SK-N-SH (cell line): ENCODE measurements around the gene HECTD4. TPM values are rescaled to one million over a fixed set of nuclear protein-coding genes. Genes with fewer than 3 reads are reported as not detected.

Experiments
- CHD2 ChIP-seq: fragments of 150-350 bp; IDR thresholded peaks from 2 replicates; pipeline ENCODE4 v1.6.1; 2018; ENCODE audit warnings: low read length; ENCODE audit not compliant: partially characterized antibody
- ELF1 ChIP-seq: IDR thresholded peaks from 2 replicates; pipeline ENCODE4 v1.4.0; 2012
- EP300 ChIP-seq, 2 experiments: IDR thresholded peaks; 2 replicates each; pipeline versions ENCODE4 v1.4.0 to v1.6.1; 2012; ENCODE audit warnings: borderline replicate concordance in 1 of 2, low read depth in 1 of 2, low read length in 1 of 2
- EZH2phosphoT487 ChIP-seq: fragments of 200-600 bp; sonication (generic); IDR thresholded peaks from 2 replicates; pipeline ENCODE4 v1.6.1; 2017; ENCODE audit warnings: low read depth, mixed run types, mild to moderate bottlenecking, antibody characterized with exemption, moderate library complexity, borderline replicate concordance
- FOXJ3 ChIP-seq: sonication (generic); formaldehyde crosslinking; IDR thresholded peaks from 2 replicates; pipeline ENCODE4 v1.5.1; 2020; ENCODE audit warnings: mild to moderate bottlenecking, missing genetic modification reagents
- FOXM1 ChIP-seq: IDR thresholded peaks from 2 replicates; pipeline ENCODE4 v1.4.0; 2012; ENCODE audit warnings: low read depth, mild to moderate bottlenecking
- GABPA ChIP-seq: IDR thresholded peaks from 2 replicates; pipeline ENCODE4 v1.4.0; 2012; ENCODE audit warnings: low read depth, mild to moderate bottlenecking
- GATA2 ChIP-seq: sonication (generic); formaldehyde crosslinking; IDR thresholded peaks from 2 replicates; pipeline ENCODE4 v1.5.0; 2020; ENCODE audit warnings: mild to moderate bottlenecking, missing genetic modification reagents
- JUND ChIP-seq: IDR thresholded peaks from 2 replicates; pipeline ENCODE4 v1.4.0; 2012
- MXI1 ChIP-seq: IDR thresholded peaks from 2 replicates; pipeline ENCODE4 v1.6.1; 2012; ENCODE audit warnings: mild to moderate bottlenecking, low read depth, low read length, improper control_type of control experiment
- NRF1 ChIP-seq: IDR thresholded peaks from 2 replicates; pipeline ENCODE4 v1.6.1; 2012; ENCODE audit warnings: low read depth, mild to moderate bottlenecking, low read length
- POLR2AphosphoS5 ChIP-seq: IDR thresholded peaks from 2 replicates; pipeline ENCODE4 v1.6.1; 2012; ENCODE audit warnings: low read depth, low read length
- RAD21 ChIP-seq: IDR thresholded peaks from 2 replicates; pipeline ENCODE4 v1.6.1; 2012; ENCODE audit warnings: mild to moderate bottlenecking, low read length
- RFX5 ChIP-seq: IDR thresholded peaks from 2 replicates; pipeline ENCODE4 v1.6.1; 2012; ENCODE audit warnings: mild to moderate bottlenecking, improper control_type of control experiment, low read length
- SIN3A ChIP-seq: IDR thresholded peaks from 2 replicates; pipeline ENCODE4 v1.6.1; 2012; ENCODE audit warnings: low read depth, mild to moderate bottlenecking, low read length, moderate library complexity, borderline replicate concordance
- TAF1 ChIP-seq: IDR thresholded peaks from 2 replicates; pipeline ENCODE4 v1.6.1; 2012; ENCODE audit warnings: low read depth, mild to moderate bottlenecking, low read length, moderate library complexity, borderline replicate concordance
- TCF12 ChIP-seq: IDR thresholded peaks from 2 replicates; pipeline ENCODE4 v1.4.0; 2012
- TEAD4 ChIP-seq: IDR thresholded peaks from 2 replicates; pipeline ENCODE4 v1.4.0; 2012; ENCODE audit warnings: mild to moderate bottlenecking, borderline replicate concordance; ENCODE audit not compliant: insufficient read depth
- YY1 ChIP-seq: IDR thresholded peaks from 2 replicates; pipeline ENCODE4 v1.4.0; 2012; ENCODE audit warnings: low read depth, mild to moderate bottlenecking
- polyA plus RNA-seq, 3 experiments: library from polyadenylated mRNA; depleted of rRNA; stranded (reverse); fragments of >200 nt; gene quantifications; 2 replicates each; pipeline ENCODE4 v1.2.3, GENCODE V29; 2012
- TF ChIP-seq, protein P1 (sequence below): IDR thresholded peaks from 2 replicates; pipeline ENCODE4 v1.6.1; 2012; ENCODE audit warnings: mild to moderate bottlenecking, low read depth, low read length, moderate library complexity
- TF ChIP-seq, protein P2 (sequence below): IDR thresholded peaks from 2 replicates; pipeline ENCODE4; 2012
- TF ChIP-seq, protein P3 (sequence below): fragments of 200-600 bp; sonication (generic); IDR thresholded peaks from 2 replicates; pipeline ENCODE4 v1.6.1; 2017; ENCODE audit warnings: antibody characterized with exemption, mild to moderate bottlenecking, moderate library complexity
- TF ChIP-seq, protein P4 (sequence below): fragments of 150-350 bp; IDR thresholded peaks from 2 replicates; pipeline ENCODE4 v1.6.1; 2016; ENCODE audit warnings: mild to moderate bottlenecking, low read depth, low read length
- TF ChIP-seq, protein P5 (sequence below): IDR thresholded peaks from 2 replicates; pipeline ENCODE4 v1.4.0; 2012; ENCODE audit warnings: low read depth

Gene HECTD4
- polyA plus RNA-seq, 1 of the 3 experiments (the other 2 are of a cell fraction), result 14.6 TPM

DNA sequence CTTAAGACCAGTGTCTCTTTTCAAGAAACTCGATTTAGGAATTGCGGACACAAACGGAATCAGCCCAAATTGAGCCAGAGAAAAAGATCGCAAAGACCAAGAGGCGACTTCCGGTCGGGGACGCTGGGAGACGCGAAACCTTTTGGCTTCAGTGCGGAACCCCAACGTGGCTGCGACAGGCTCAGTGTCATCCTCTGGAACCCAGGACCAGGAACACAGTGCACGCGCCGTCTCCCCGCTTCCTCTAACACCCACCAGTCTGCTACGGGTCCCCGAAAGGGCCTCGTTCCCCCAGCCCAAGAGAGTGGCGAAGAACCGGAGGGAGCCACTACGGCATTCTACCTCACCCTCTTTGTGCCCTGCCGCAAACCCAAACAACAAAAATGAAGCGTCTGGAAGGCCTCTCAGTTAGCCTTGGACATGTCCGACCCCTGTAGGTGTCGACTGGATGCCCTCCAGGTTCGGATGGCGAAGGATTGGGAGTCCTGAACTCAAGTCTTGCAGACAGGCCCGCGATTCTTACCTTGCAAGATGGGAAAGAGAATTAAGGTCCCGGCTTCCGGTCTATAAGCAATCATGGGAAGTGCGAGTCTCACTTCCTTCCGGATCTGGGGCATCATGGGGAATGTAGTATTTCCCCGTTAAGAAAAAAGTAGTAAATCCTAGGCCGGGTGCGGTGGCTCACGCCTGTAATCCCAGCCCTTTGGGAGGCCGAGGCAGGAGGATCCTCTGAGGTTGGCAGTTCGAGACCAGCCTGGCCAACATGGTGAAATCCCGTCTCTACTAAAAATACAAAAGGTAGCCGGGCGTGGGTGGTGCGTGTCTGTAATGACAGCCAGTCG is 27.1 kb upstream of the HECTD4 start, which contains the start of gene RPL6 (continued):
- peak; percentile 99 for TF ChIP-seq TAF1
- TF ChIP-seq GABPA, result peak; percentile 96
- no peak for TF ChIP-seq EZH2phosphoT487
- TF ChIP-seq SIN3A, result no peak
- TF ChIP-seq CHD2, result peak; percentile 54
- TF ChIP-seq RFX5, result 0 out of 2 replicates have a peak, but pooled peaks have one; percentile 8
- TF ChIP-seq POLR2AphosphoS5, result peak; percentile 99
- TF ChIP-seq FOXM1, result no peak
- TF ChIP-seq, protein P1, sequence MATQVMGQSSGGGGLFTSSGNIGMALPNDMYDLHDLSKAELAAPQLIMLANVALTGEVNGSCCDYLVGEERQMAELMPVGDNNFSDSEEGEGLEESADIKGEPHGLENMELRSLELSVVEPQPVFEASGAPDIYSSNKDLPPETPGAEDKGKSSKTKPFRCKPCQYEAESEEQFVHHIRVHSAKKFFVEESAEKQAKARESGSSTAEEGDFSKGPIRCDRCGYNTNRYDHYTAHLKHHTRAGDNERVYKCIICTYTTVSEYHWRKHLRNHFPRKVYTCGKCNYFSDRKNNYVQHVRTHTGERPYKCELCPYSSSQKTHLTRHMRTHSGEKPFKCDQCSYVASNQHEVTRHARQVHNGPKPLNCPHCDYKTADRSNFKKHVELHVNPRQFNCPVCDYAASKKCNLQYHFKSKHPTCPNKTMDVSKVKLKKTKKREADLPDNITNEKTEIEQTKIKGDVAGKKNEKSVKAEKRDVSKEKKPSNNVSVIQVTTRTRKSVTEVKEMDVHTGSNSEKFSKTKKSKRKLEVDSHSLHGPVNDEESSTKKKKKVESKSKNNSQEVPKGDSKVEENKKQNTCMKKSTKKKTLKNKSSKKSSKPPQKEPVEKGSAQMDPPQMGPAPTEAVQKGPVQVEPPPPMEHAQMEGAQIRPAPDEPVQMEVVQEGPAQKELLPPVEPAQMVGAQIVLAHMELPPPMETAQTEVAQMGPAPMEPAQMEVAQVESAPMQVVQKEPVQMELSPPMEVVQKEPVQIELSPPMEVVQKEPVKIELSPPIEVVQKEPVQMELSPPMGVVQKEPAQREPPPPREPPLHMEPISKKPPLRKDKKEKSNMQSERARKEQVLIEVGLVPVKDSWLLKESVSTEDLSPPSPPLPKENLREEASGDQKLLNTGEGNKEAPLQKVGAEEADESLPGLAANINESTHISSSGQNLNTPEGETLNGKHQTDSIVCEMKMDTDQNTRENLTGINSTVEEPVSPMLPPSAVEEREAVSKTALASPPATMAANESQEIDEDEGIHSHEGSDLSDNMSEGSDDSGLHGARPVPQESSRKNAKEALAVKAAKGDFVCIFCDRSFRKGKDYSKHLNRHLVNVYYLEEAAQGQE, result peak; percentile 83
- TF ChIP-seq TCF12, result no peak
- peak; percentile 78 for TF ChIP-seq MXI1
- TF ChIP-seq, protein P2, sequence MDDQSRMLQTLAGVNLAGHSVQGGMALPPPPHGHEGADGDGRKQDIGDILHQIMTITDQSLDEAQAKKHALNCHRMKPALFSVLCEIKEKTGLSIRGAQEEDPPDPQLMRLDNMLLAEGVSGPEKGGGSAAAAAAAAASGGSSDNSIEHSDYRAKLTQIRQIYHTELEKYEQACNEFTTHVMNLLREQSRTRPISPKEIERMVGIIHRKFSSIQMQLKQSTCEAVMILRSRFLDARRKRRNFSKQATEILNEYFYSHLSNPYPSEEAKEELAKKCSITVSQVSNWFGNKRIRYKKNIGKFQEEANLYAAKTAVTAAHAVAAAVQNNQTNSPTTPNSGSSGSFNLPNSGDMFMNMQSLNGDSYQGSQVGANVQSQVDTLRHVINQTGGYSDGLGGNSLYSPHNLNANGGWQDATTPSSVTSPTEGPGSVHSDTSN, result no peak
- no peak for TF ChIP-seq RAD21
- TF ChIP-seq JUND, result no peak
- TF ChIP-seq FOXJ3 (CRISPR knock-in tag), result no peak
- no peak for TF ChIP-seq TEAD4
- TF ChIP-seq GATA2 (CRISPR knock-in tag), result no peak
- TF ChIP-seq, protein P3, sequence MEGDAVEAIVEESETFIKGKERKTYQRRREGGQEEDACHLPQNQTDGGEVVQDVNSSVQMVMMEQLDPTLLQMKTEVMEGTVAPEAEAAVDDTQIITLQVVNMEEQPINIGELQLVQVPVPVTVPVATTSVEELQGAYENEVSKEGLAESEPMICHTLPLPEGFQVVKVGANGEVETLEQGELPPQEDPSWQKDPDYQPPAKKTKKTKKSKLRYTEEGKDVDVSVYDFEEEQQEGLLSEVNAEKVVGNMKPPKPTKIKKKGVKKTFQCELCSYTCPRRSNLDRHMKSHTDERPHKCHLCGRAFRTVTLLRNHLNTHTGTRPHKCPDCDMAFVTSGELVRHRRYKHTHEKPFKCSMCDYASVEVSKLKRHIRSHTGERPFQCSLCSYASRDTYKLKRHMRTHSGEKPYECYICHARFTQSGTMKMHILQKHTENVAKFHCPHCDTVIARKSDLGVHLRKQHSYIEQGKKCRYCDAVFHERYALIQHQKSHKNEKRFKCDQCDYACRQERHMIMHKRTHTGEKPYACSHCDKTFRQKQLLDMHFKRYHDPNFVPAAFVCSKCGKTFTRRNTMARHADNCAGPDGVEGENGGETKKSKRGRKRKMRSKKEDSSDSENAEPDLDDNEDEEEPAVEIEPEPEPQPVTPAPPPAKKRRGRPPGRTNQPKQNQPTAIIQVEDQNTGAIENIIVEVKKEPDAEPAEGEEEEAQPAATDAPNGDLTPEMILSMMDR, result no peak
- TF ChIP-seq, protein P4, sequence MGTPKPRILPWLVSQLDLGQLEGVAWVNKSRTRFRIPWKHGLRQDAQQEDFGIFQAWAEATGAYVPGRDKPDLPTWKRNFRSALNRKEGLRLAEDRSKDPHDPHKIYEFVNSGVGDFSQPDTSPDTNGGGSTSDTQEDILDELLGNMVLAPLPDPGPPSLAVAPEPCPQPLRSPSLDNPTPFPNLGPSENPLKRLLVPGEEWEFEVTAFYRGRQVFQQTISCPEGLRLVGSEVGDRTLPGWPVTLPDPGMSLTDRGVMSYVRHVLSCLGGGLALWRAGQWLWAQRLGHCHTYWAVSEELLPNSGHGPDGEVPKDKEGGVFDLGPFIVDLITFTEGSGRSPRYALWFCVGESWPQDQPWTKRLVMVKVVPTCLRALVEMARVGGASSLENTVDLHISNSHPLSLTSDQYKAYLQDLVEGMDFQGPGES, result no peak
- TF ChIP-seq YY1, result peak; percentile 78; the same call in 1 of the 2 replicates
- no peak for TF ChIP-seq EP300 (IDR thresholded peaks at IDR 0.05; ENCODE audit: borderline replicate concordance in 1 of 2, low read depth in 1 of 2, low read length in 1 of 2)
- TF ChIP-seq, protein P5, sequence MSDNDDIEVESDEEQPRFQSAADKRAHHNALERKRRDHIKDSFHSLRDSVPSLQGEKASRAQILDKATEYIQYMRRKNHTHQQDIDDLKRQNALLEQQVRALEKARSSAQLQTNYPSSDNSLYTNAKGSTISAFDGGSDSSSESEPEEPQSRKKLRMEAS, result peak; percentile 95
- TF ChIP-seq ELF1, result peak; percentile 90
- no peak for TF ChIP-seq NRF1
